ENCODE data around the gene ZNF385D.
"Not testable (repeated sequence)": the region's sequence is repeated elsewhere in the genome, so short reads cannot be mapped to it uniquely, and the experiment has no call there.

Gene ZNF385D

GRCh38 chr3:21520106-21520963, 230.7 kb downstream of the ZNF385D start:
- DNase-seq (ENCODE audit: low spot score), result no peak

GRCh38 chr3:21517184-21517583, 233.8 kb downstream of the ZNF385D start:
- DNase-seq (ENCODE audit: low spot score), result no peak

GRCh38 chr3:21515417-21515816, 235.6 kb downstream of the ZNF385D start:
- no peak for DNase-seq (ENCODE audit: low spot score)

GRCh38 chr3:21509731-21510470, 241.1 kb downstream of the ZNF385D start:
- peak; percentile 10 for DNase-seq (ENCODE audit: low spot score)

- DNase-seq (ENCODE audit: low spot score), result no peak
These were observed 242.8 kb downstream of the ZNF385D start for GRCh38 chr3:21508246-21508645.

- DNase-seq (ENCODE audit: low spot score), result no peak
These were observed 245.1 kb downstream of the ZNF385D start for GRCh38 chr3:21505711-21506460.

GRCh38 chr3:21502656-21503055, 248.4 kb downstream of the ZNF385D start:
- DNase-seq (ENCODE audit: low spot score), result no peak

- DNase-seq (ENCODE audit: low spot score), result no peak
These were observed 250.2 kb downstream of the ZNF385D start for GRCh38 chr3:21500834-21501233.

- DNase-seq (ENCODE audit: low spot score), result not testable (repeated sequence)
These were observed 260.3 kb downstream of the ZNF385D start for GRCh38 chr3:21490671-21491070.

GRCh38 chr3:21487520-21487919, 263.5 kb downstream of the ZNF385D start:
- DNase-seq (ENCODE audit: low spot score), result no peak

- peak; percentile 24 for DNase-seq (ENCODE audit: low spot score)
These were observed 264.7 kb downstream of the ZNF385D start for GRCh38 chr3:21486024-21486935.

- no peak for DNase-seq (ENCODE audit: low spot score)
These were observed 266.2 kb downstream of the ZNF385D start for GRCh38 chr3:21484828-21485144.

GRCh38 chr3:21484057-21484827, 266.8 kb downstream of the ZNF385D start:
- peak; percentile 61 for DNase-seq (ENCODE audit: low spot score)

GRCh38 chr3:21481991-21482390, 269.0 kb downstream of the ZNF385D start:
- DNase-seq (ENCODE audit: low spot score), result no peak

- peak; percentile 18 for DNase-seq (ENCODE audit: low spot score)
These were observed 273.3 kb downstream of the ZNF385D start for GRCh38 chr3:21477541-21478288.

- peak; percentile 49 for DNase-seq (ENCODE audit: low spot score)
These were observed 284.5 kb downstream of the ZNF385D start for GRCh38 chr3:21466476-21466875.

GRCh38 chr3:21464746-21465145, 286.3 kb downstream of the ZNF385D start:
- DNase-seq (ENCODE audit: low spot score), result peak; percentile 13

GRCh38 chr3:21463319-21463718, 287.7 kb downstream of the ZNF385D start:
- DNase-seq (ENCODE audit: low spot score), result no peak

GRCh38 chr3:21462141-21462540, 288.9 kb downstream of the ZNF385D start:
- DNase-seq (ENCODE audit: low spot score), result peak; percentile 9

- no peak for DNase-seq (ENCODE audit: low spot score)
These were observed 293.9 kb downstream of the ZNF385D start for GRCh38 chr3:21457084-21457483.

Data from AG20443 (cell line).